Lower lobe of right lung (tissue), 2 donors: ENCODE results near the gene COX7B. TPM values are rescaled to one million over a fixed set of nuclear protein-coding genes. Genes with fewer than 3 reads are reported as not detected.

ENCODE experiments used
- ATAC-seq, 2 donors: fragments of 200-7000 bp; cut with Tn5 transposase; one replicate each; pipeline ENCODE4 v1.9.1; 2020 to 2022; ENCODE audit warnings: mild to moderate bottlenecking in 2 of 2, moderate library complexity in 2 of 2
- DNase-seq: peaks from one replicate; pipeline ENCODE4 v3.0.0-alpha.2; 2020
- H3K27ac ChIP-seq: fragments of 200-600 bp; one replicate; pipeline ENCODE4 v1.8.0; 2022
- H3K27me3 ChIP-seq: fragments of 200-600 bp; one replicate; pipeline ENCODE4 v1.8.0; 2022; ENCODE audit warnings: low read depth
- H3K36me3 ChIP-seq: fragments of 200-600 bp; one replicate; pipeline ENCODE4 v1.8.0; 2022; ENCODE audit warnings: mild to moderate bottlenecking
- H3K4me1 ChIP-seq: fragments of 200-600 bp; one replicate; pipeline ENCODE4 v1.8.0; 2022
- H3K4me3 ChIP-seq: fragments of 200-600 bp; one replicate; pipeline ENCODE4 v1.8.0; 2022; ENCODE audit warnings: mild to moderate bottlenecking
- H3K9me3 ChIP-seq: fragments of 200-600 bp; one replicate; pipeline ENCODE4 v1.8.0; 2022
- CTCF ChIP-seq: fragments of 200-600 bp; IDR thresholded peaks from one replicate; pipeline ENCODE4 v1.8.0; 2022; ENCODE audit warnings: antibody characterized with exemption, mild to moderate bottlenecking
- intact Hi-C: fragments of 100-400 bp; cut with DNase I; formaldehyde crosslinking; loops from one replicate; pipeline ENCODE4 v1.11.0; 2022
- total RNA-seq: library from RNA; stranded (reverse); fragmentation: NEBNext Ultra II Directional; extraction: Animal tissue kit (Norgen Biotek cat#: 25700); gene quantifications from one replicate; pipeline ENCODE4 v1.2.1, GENCODE V29; 2021
- donor health status: DM: no; HTN: yes; CAD: no; lungs with severe emphysema.

COX7B gene
- total RNA-seq, 1 donor from 2014 or later = 174 TPM

GRCh38 chrX:77894921-77895886 lies 4.1 kb upstream of the COX7B start, which contains the start of gene MAGT1:
Gene MAGT1, minus strand, starts transcription at chrX:77895435. Its CDS starts 25 bp downstream, at chrX:77895410.
- H3K4me1 ChIP-seq = no peaks in the 10 kb centered on the region
- DNase-seq (peak; percentile 93), ATAC-seq (peak; percentile 96 to 98)
- TF ChIP-seq CTCF = no peak
- no peaks in the 10 kb centered on the region for H3K9me3 ChIP-seq
- H3K27me3 ChIP-seq = no peaks in the 10 kb centered on the region
- no peaks in the 10 kb centered on the region for H3K36me3 ChIP-seq
- H3K27ac ChIP-seq = peak within 1 kb of the TSS; percentile 93
- H3K4me3 ChIP-seq = peak within 1 kb of the TSS; percentile 70
- intact Hi-C loops = no loop called here

- TF ChIP-seq CTCF = no peak
- peak overlapping the region; percentile 81 for H3K27ac ChIP-seq
- intact Hi-C loops = no loop called here
- H3K36me3 ChIP-seq = peaks cover 30% of the 10 kb centered on the region
- peak overlapping the region; percentile 65 for H3K4me3 ChIP-seq
- H3K27me3 ChIP-seq = no peaks in the 10 kb centered on the region
- no peak for DNase-seq
- H3K9me3 ChIP-seq = no peaks in the 10 kb centered on the region
- ATAC-seq = no peak
- peaks cover 20% of the 10 kb centered on the region for H3K4me1 ChIP-seq
Measured at GRCh38 chrX:77900688-77901087, 1.4 kb downstream of the COX7B start.

- peaks cover 20% of the 10 kb centered on the region for H3K4me1 ChIP-seq
Measured at GRCh38 chrX:77901506-77901905, 2.2 kb downstream of the COX7B start.

GRCh38 chrX:77910108-77910840 lies 11.0 kb downstream of the COX7B start, which contains the start of gene ATP7A:
Gene ATP7A, plus strand, starts transcription at chrX:77910693. Its CDS starts 60,949 bp downstream, at chrX:77971642.
- no peaks in the 10 kb centered on the region for H3K27me3 ChIP-seq
- peaks cover 9% of the 10 kb centered on the region for H3K36me3 ChIP-seq
- DNase-seq (peak; percentile 93), ATAC-seq (peak; percentile 97 to 100)
- H3K4me1 ChIP-seq = peaks cover 5% of the 10 kb centered on the region
- H3K9me3 ChIP-seq = no peaks in the 10 kb centered on the region
- H3K4me3 ChIP-seq = peak within 1 kb of the TSS; percentile 63
- TF ChIP-seq CTCF = peak; percentile 47
- intact Hi-C loops = loop anchor here (10.0 kb wide), 1 partner anchor 115 kb away; no protein-coding TSS in a partner anchor
- H3K27ac ChIP-seq = peak within 1 kb of the TSS; percentile 83

More at GRCh38 chrX:77901506-77901905, 2.2 kb downstream of the COX7B start:
- no peak overlapping the region for H3K4me3 ChIP-seq
- DNase-seq = no peak
- ATAC-seq = no peak
- no peak for TF ChIP-seq CTCF
- no peak overlapping the region for H3K27ac ChIP-seq
- H3K9me3 ChIP-seq = no peaks in the 10 kb centered on the region
- intact Hi-C loops = no loop called here
- no peaks in the 10 kb centered on the region for H3K27me3 ChIP-seq
- peaks cover 37% of the 10 kb centered on the region for H3K36me3 ChIP-seq

- DNase-seq (no peak), ATAC-seq (no peak)
- Histone ChIP-seq H3K4me1 (peaks cover 18% of the 10 kb centered on the region), H3K27ac (no peak overlapping the region), H3K27me3 (no peaks in the 10 kb centered on the region), H3K36me3 (no peaks in the 10 kb centered on the region), H3K9me3 (no peaks in the 10 kb centered on the region), H3K4me3 (no peak overlapping the region)
- no peak for TF ChIP-seq CTCF
- intact Hi-C loops = loop anchor here (10.0 kb wide), 1 partner anchor 107 kb away; no protein-coding TSS in a partner anchor
Measured at GRCh38 chrX:77917294-77917933, 18.1 kb downstream of the COX7B start.
